OCI-M1 (cell line): ENCODE data around the gene P2RY4.
"Not testable (repeated sequence)": the region's sequence is repeated elsewhere in the genome, so short reads cannot be mapped to it uniquely, and the experiment has no call there.

Experiments
- DNase-seq: peaks from one replicate; lab custom pipeline; 2025; lab: John Stamatoyannopoulos, UW

Gene P2RY4

DNA sequence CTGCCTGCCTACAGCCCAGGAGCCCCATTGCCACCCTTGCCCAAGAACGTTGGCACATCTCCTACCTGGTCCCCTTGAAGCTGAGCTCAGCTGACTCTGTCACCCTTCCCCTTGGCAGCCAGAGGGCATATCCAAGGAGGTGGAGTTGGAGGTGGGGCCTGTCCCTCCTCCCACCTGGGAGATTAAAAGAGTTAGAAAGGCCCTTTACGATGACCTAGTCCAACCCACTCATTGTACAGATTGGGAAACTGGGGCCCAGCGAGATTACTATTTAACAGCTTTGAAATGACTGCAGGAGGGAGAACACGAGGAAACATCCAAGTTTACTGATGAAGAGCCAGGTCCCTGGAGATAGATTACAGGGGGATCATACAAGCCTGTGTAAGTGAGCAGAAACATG lies at the start of gene P2RY4:
Gene P2RY4 (minus strand): TSS at position 101 of the 400 bp plus-strand sequence. CDS start 580 bp downstream, outside the sequence.
- DNase-seq, result no peak

DNA sequence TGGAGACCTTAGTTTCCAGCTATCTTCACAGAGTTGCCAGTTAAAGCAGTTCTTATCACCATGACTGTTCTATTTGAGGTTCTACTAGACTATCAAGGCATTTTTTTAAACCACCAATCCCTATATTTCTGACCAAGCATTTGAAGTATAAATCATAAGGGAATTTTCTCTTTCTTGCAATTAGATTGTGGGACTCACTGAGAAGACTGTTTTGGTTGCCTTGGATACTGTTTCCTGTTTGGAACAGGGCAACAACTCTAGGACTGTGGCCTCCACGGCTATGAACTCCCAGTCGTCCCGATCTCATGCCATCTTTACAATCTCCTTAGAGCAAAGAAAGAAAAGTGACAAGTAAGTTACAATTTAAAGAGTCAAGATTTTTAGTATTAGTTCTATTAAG lies 41.7 kb upstream of the P2RY4 start:
- no peak for DNase-seq

DNA sequence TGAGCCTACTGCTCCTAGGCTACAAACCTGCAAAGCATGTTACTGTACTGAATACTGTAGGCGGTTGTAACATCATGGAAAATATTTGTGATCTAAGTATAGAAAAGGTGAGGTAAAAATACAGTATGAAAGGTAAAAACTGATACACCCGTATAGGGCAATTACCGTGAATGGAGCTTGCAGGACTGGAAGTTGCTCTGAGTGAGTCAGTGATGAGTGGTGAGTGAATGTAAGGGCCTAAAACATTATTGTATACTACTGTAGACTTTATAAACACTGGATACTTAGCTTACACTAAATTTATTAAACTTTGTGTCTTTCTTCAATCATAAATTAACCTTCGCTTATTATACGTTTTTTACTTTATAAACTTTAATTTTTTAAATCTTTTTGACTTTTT lies 33.6 kb upstream of the P2RY4 start:
- no peak for DNase-seq

DNA sequence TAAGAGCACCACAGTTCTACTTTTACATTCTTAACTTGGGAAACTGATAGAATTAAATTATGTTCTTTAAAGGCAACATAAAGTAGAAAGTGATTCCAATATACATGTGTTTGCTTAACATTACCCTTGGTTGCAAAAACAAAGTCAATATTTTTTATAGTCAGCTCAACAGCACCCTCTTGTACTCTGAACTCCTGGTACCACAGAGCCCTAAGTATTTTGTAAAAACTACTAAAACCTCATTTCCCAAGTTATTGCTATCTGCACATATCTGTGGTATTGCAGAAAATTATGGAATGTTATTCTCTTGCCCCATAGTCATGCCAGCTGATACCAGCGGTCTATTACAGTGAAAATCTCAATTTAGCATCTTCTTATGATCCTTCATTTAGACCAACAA lies 32.8 kb upstream of the P2RY4 start:
- DNase-seq, result no peak

DNA sequence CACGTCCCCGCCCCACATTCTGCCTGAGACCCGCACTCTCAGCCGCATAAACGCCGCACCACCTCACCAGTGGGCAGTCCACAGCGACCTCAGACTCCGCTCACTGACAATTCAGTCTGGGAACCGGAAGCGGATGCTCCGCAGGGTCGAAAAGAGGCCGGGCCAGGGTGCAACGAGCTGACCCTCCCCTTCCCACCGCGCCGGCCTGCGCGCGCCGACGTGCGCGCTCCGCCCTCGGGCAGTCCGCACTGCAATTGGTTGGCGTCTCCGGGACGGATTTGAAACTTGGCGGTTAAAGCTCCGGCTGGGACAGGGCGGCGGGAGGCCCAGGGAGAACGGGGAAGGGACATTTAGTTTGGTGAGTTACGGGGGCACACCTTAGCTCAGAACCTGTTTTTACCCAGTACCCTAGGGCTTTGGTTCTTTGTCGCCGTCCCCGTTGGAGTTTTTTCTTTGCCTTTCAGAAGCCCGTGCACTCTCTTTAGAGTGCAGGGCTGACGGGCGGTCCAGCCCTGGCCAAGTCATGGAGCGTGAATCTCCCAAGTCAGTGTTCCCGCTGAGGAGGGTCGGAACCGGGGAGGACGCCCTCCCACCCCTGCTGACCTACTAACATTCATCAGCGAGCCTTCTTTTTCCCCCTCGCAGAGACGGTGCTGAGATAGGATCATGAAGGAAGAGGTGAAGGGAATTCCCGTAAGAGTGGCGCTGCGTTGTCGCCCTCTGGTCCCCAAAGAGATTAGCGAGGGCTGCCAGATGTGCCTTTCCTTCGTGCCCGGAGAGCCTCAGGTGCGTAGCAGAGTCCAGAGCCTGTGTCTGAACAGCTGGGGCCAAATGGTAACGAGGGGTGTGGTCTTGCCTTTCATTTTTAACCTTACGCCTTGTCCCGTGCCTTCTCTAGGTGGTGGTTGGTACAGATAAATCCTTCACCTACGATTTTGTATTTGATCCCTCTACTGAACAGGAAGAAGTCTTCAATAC lies 30.1 kb upstream of the P2RY4 start, which contains the start of the genes KIF4A and PDZD11:
Gene KIF4A (plus strand): TSS at position 312 of the 978 bp plus-strand sequence. CDS start 355 bp downstream, at position 667.
Gene PDZD11 (minus strand): TSS at position 135 of the 978 bp plus-strand sequence. CDS start 586 bp downstream, outside the sequence.
- peak; percentile 92 for DNase-seq

- DNase-seq, result no peak
These were observed 29.3 kb upstream of the P2RY4 start for GRCh38 chrX:70289168-70289792.

DNA sequence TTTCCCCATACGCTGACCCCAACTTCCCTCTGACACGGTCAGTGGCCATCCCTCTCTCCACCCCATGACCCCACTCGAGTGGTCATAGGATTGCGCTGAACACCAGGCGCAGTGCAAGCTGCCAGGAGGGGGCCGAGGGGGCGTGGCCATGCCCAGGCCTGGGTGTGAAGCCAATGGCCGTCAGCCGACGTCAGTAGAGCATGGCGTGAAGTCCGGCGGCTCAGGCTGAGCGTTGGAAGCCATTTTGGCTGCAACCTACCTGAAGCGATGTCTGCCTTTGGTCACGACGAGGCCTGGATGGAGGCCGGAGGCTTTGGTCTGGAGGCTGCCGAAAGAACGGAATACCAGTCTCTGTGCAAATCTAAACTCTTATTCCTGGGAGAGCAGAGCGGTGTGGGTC lies 21.9 kb upstream of the P2RY4 start, which contains the start of gene RAB41:
Gene RAB41 (plus strand): TSS at position 222 of the 400 bp plus-strand sequence. CDS start 46 bp downstream, at position 268.
- no peak for DNase-seq

DNA sequence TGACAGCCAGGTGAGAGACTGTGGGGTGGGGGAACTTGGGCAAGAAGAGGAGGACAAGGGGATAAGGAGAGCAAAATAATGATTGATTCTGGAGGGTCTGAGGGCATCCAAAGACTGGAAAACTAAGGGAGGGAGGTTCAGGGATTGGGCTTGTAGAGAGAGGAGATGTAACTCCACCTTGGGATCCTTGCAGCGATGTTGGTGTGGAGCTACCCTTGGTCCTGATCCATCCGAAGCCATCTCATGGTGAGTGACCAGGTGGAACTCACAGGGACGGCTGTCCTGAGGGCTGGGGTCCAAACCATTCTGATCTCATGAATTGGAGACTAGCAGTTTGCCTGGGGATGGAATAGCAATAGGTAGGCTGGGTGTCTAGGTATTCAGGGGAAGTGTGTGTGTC lies 20.6 kb upstream of the P2RY4 start:
- DNase-seq, result no peak

DNA sequence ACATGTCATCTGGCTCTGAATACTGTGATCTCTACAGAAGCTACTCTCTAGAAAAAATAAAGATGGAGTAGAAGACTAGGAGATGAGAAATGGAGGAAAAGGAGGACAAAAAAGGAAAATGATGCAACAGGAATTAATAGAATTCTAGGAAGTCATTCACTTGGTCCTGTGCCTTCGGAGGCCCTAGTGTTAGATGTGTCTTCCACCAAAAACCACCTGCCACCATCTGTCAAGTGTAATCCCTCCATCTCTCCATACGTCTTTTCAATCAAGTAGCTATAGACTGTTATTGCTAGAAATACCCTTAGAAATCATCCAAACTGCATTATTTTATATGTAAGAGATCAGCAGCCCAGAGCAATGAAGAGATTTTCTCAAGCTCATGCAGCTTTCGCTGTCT lies 19.1 kb upstream of the P2RY4 start:
- DNase-seq, result no peak

DNA sequence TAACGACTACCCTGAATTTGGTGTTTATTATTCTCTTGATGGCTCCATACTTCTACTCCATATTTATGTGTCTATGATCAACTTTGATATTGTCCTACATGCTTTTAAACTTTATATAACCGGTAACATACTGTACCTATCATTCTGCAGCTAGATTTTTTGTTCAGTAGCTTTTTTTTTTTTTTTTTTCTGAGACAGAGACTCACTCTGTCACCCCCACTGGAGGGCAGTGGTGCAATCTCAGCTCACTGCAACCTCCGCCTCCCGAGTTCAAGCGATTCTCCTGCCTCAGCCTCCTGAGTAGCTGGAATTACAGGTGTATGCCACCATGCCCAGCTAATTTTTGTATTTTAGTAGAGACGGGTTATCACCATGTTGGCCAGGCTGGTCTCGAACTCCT lies 14.0 kb upstream of the P2RY4 start:
- not testable (repeated sequence) for DNase-seq

DNA sequence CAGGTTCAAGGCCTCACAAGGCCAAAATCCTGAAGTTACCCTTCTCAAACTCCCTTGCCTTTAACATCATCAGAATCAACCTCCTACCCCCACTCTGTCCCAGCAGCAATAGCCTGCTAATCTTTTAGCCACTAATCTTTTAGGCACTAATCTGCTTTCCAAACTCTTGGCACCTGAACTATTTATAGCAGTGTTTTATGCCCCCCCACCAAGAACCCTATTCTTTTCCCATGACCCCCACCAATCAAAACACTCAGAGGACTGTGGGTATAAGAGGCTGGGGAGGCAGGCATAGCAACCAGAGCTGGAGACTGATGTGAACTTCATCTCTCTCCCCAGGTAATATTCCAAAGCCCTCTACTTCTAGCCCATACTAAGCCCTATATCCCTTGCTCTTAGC lies 8.0 kb upstream of the P2RY4 start, which contains the start of gene ARR3:
Gene ARR3 (plus strand): TSS at position 301 of the 400 bp plus-strand sequence. CDS start 1,052 bp downstream, outside the sequence.
- no peak for DNase-seq

DNA sequence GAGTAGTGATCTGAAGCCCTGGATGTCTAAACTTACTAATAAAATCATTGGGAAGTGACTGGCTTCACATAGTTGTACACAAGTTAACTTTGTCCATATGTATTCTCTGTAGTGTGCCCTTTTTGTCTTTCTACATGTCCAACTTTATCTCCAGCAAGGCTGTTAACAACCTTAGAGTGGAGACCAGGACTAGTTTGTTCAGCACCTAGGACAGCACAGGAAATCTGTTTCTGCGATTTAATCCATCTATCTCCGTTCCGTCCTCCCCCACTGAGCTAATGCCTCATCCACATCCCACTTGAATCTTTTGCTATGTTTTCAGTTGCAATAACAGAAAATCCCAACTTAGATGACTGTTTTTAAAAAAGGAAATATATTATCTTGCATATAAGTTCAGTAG lies 4.8 kb upstream of the P2RY4 start:
- DNase-seq, result peak; percentile 1

DNA sequence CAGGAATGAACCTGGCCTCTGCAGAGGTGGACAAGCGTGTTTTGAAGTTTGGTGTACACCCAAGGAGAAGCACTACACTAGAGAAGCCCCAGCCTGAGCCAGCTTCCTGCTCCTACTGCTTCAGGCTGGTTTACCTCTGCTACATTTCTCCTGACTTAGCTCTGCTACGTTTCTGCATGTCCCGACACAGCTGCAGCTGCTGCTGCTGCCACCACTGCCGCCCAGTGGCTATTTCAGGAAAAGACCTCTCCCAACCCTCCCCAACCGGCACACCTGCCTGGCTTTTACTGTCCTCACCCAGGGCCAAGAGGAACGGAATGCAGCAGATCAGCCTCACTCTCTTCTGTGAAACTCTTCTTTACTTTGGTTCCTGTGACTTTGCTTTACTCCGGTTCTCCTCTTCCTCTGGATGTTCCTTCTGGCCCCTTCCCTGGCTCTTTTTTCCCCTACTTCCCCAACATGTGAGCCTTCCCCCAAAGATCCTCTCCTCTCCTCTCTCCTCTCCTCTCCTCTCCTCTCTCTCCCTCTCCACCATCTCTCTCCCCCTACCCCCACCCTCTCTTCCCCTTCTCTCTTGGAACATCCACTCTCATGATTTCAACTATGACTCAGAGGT lies 3.1 kb upstream of the P2RY4 start:
- DNase-seq, result peak; percentile 58

DNA sequence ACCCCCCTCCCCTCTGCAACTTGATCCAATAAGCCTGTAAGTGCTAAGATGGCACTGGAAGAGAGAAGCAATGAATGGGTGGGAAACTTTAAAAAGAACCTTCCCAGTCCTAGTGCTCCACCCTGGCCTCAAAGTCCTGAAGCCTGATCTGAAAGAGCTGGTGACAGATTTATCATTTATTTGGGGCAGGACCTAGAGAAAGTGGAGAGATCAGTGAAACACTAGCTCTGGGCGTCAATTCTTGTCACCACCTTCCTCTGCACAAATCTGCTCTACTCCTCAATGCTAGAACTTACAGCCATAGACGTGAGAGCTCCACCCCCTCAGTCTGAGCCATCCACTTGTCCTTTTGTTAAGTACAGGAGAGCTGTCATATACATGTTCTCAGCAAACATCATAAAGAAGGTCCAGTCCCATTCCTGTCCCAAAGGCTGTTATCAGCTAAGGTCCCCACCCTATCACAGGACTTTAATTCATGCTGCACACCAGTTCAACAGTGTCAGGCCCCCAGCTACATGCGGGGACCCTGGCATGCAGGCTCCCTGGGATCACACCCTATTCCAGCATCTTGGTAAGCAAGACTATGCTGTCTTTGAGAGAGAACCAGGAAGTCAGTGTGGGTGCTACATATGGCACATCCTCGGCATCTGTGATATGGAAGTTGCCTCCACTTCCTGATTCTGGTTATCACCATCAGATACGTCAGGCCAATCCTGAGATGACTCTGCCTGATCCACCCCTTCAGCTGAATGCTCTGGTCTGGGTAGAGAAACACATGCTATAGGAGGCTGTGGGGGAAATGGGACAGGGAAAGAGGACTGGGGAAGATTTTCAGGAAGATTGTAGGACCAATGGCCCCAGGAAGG lies 2.3 kb downstream of the P2RY4 start:
- peak; percentile 1 for DNase-seq

- DNase-seq, result no peak
These were observed 4.6 kb downstream of the P2RY4 start for GRCh38 chrX:70255452-70255851.

GRCh38 chrX:70254909-70255308 lies 5.1 kb downstream of the P2RY4 start:
- no peak for DNase-seq

- no peak for DNase-seq
These were observed 6.0 kb downstream of the P2RY4 start for GRCh38 chrX:70254063-70254400.

GRCh38 chrX:70253377-70254062 lies 6.5 kb downstream of the P2RY4 start:
- no peak for DNase-seq

GRCh38 chrX:70252491-70252890 lies 7.5 kb downstream of the P2RY4 start:
- peak; percentile 23 for DNase-seq

DNA sequence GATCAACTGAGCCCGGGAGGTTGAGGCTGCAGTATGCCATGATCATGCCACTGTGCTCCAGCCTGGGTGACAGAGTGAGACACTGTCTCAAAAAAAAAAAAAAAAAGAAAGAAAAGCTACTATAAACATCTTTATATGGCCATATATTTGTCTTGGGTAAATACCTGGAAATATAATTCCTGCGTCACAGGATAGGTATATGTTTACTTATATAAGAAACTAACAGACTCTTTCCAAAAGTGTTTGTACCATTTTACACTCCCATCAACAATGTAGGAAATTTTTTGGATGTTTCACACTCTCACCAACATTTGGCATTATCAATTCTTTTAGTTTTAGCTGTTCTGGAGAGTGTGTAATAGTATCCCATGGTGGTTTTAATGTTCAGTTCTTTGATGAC lies 12.8 kb downstream of the P2RY4 start:
- DNase-seq, result no peak

DNA sequence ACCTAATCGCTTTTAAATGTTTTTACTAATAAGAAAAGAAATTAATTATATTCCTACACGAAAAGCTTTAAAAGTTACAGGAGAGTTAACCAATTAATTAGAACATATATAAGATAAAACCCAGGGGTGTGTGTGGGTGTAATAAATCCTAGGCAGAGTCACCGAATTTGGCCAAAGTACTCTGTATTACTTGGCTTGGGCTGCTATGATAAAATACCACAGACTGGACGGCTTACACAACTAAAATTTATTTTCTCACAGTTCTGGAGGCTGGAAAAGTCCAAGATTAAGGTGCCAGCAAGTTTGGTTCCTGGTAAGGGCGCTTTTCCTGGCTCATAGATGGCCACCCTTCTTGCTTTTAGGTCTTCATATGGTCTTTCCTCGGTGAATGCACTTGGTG lies 15.1 kb downstream of the P2RY4 start:
- no peak for DNase-seq
